PC-9 (cell line): Measurements from ENCODE around the gene TNK2.

Source experiments
- CTCF ChIP-seq: fragments of 200-600 bp; sonication (generic); conservative IDR thresholded peaks from 2 replicates; pipeline ENCODE4 v1.6.1; 2017; ENCODE audit warnings: mixed run types, antibody characterized with exemption, mild to moderate bottlenecking, moderate library complexity
- EZH2 ChIP-seq: fragments of 200-600 bp; sonication (generic); IDR thresholded peaks from 2 replicates; pipeline ENCODE4 v1.8.0; 2017; ENCODE audit warnings: antibody characterized with exemption, low read depth

GRCh38 chr3:195911041-195911945, 2.9 kb upstream of the TNK2 start:
- no peak for TF ChIP-seq CTCF
- TF ChIP-seq EZH2 = no peak
